Measurements from ENCODE around the gene FUT9.

DNA sequence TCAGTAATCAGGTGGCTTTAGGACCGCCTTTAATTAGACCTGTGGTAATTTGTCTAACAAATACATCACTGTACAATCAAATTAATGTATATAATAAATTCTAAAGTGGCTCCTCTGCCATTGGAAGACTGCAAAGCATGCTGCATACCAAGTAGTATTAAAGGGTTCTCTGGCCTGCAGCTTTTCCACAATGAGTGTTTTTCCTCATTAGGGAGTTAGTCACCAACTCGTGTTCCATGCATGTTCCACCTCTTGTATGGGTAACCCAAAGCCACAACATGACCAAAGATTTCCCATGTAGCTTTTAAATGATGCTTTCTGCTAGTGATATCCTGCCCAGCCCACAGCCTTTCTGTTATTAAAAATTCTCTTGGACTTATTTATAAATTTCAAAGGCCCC, 218.7 kb downstream of the FUT9 start:
- TF ChIP-seq, protein P1, sequence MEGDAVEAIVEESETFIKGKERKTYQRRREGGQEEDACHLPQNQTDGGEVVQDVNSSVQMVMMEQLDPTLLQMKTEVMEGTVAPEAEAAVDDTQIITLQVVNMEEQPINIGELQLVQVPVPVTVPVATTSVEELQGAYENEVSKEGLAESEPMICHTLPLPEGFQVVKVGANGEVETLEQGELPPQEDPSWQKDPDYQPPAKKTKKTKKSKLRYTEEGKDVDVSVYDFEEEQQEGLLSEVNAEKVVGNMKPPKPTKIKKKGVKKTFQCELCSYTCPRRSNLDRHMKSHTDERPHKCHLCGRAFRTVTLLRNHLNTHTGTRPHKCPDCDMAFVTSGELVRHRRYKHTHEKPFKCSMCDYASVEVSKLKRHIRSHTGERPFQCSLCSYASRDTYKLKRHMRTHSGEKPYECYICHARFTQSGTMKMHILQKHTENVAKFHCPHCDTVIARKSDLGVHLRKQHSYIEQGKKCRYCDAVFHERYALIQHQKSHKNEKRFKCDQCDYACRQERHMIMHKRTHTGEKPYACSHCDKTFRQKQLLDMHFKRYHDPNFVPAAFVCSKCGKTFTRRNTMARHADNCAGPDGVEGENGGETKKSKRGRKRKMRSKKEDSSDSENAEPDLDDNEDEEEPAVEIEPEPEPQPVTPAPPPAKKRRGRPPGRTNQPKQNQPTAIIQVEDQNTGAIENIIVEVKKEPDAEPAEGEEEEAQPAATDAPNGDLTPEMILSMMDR (IDR thresholded peaks at IDR 0.05; ENCODE audit: low read depth, low read length): no peak
- no peak for TF ChIP-seq EZH2phosphoT487 (IDR thresholded peaks at IDR 0.05; ENCODE audit: low read depth)
